Coronary artery (tissue), 2 donors: ENCODE data around the gene FAM83B.
"Not testable (repeated sequence)": the region's sequence is repeated elsewhere in the genome, so short reads cannot be mapped to it uniquely, and the experiment has no call there.

Experiments used
- DNase-seq: peaks from one replicate; pipeline ENCODE4 v3.0.0-alpha.2; 2017; ENCODE audit warnings: low spot score
- H3K27ac ChIP-seq, 2 donors: fragments of 200-600 bp; sonication (generic); one replicate each; pipeline ENCODE4 v1.5.1; 2016 to 2019
- H3K4me3 ChIP-seq: fragments of 200-600 bp; sonication (generic); 2 replicates; pipeline ENCODE4 v1.5.1; 2016; ENCODE audit warnings: mild to moderate bottlenecking, moderate library complexity
- CTCF ChIP-seq: fragments of 200-600 bp; sonication (generic); IDR thresholded peaks from one replicate; pipeline ENCODE4 v1.5.1; 2019; ENCODE audit warnings: antibody characterized with exemption

Gene FAM83B

GRCh38 chr6:54810147-54810546 lies 36.4 kb upstream of the FAM83B start:
- TF ChIP-seq CTCF, result no peak
- no peak for DNase-seq
- Histone ChIP-seq H3K4me3 (no peak overlapping the region), H3K27ac (no peak overlapping the region)

- DNase-seq, result no peak
Measured at GRCh38 chr6:54813892-54814291, 32.7 kb upstream of the FAM83B start.

GRCh38 chr6:54817236-54817635 lies 29.3 kb upstream of the FAM83B start:
- Histone ChIP-seq H3K4me3 (no peak overlapping the region), H3K27ac (no peak overlapping the region)
- no peak for TF ChIP-seq CTCF
- DNase-seq, result no peak

More at GRCh38 chr6:54813892-54814291, 32.7 kb upstream of the FAM83B start:
- Histone ChIP-seq H3K4me3 (no peak overlapping the region), H3K27ac (no peak overlapping the region)
- TF ChIP-seq CTCF, result no peak

- no peak for DNase-seq
- no peak for TF ChIP-seq CTCF
- H3K4me3 ChIP-seq, result no peak overlapping the region
- H3K27ac ChIP-seq, result no peak overlapping the region
Measured at GRCh38 chr6:54817834-54818233, 28.7 kb upstream of the FAM83B start.

- not testable (repeated sequence) for DNase-seq, H3K27ac ChIP-seq, H3K4me3 ChIP-seq
Measured at GRCh38 chr6:54824225-54824624, 22.3 kb upstream of the FAM83B start.

GRCh38 chr6:54827010-54827409 lies 19.6 kb upstream of the FAM83B start:
- no peak for DNase-seq
- Histone ChIP-seq H3K27ac (no peak overlapping the region), H3K4me3 (no peak overlapping the region)
- TF ChIP-seq CTCF, result no peak

GRCh38 chr6:54830216-54830615 lies 16.4 kb upstream of the FAM83B start:
- TF ChIP-seq CTCF, result no peak
- Histone ChIP-seq H3K4me3 (no peak overlapping the region), H3K27ac (no peak overlapping the region)
- DNase-seq, result no peak

GRCh38 chr6:54835176-54835575 lies 11.4 kb upstream of the FAM83B start:
- DNase-seq, result no peak

More at GRCh38 chr6:54835176-54835575, 11.4 kb upstream of the FAM83B start:
- Histone ChIP-seq H3K27ac (no peak overlapping the region), H3K4me3 (no peak overlapping the region)
- no peak for TF ChIP-seq CTCF
